22Rv1 (cell line): ENCODE data around the gene AGFG1.

ENCODE experiments used
- CTCF ChIP-seq: fragments of 450-650 bp; IDR thresholded peaks from 2 replicates; pipeline ENCODE4 v1.5.1; 2017; ENCODE audit warnings: mild to moderate bottlenecking
- ZFX ChIP-seq: fragments of 450-650 bp; IDR thresholded peaks from 2 replicates; pipeline ENCODE4 v1.6.1; 2017; ENCODE audit warnings: antibody characterized with exemption, borderline replicate concordance

GRCh38 chr2:227443889-227444568 lies 27.9 kb upstream of the AGFG1 start:
- no peak for TF ChIP-seq CTCF
- TF ChIP-seq ZFX: no peak
